Measurements from ENCODE around the gene MYO18B. TPM values are rescaled to one million over a fixed set of nuclear protein-coding genes. Genes with fewer than 3 reads are reported as not detected.

The MYO18B gene
- total RNA-seq, 1 donor from 2014 or later, result not detected

GRCh38 chr22:26053737-26054316 is 311.8 kb downstream of the MYO18B start:
- intact Hi-C loops (cut with DNase I), result no loop called here
- ATAC-seq (no peak), DNase-seq (no peak)
- H3K9me3 ChIP-seq, result no peaks in the 10 kb centered on the region
- H3K4me1 ChIP-seq, result no peaks in the 10 kb centered on the region
- TF ChIP-seq CTCF (IDR thresholded peaks at IDR 0.05), result no peak
- peaks cover 14% of the 10 kb centered on the region for H3K27me3 ChIP-seq (ENCODE audit: low read depth)
- no peaks in the 10 kb centered on the region for H3K36me3 ChIP-seq
- H3K4me3 ChIP-seq, result no peak overlapping the region
- no peak overlapping the region for H3K27ac ChIP-seq

- H3K4me3 ChIP-seq, result no peak overlapping the region
- H3K27me3 ChIP-seq (ENCODE audit: low read depth), result peaks cover 12% of the 10 kb centered on the region
- intact Hi-C loops (cut with DNase I), result no loop called here
- no peaks in the 10 kb centered on the region for H3K9me3 ChIP-seq
- no peak overlapping the region for H3K27ac ChIP-seq
- TF ChIP-seq CTCF (IDR thresholded peaks at IDR 0.05), result no peak
- no peaks in the 10 kb centered on the region for H3K36me3 ChIP-seq
- no peaks in the 10 kb centered on the region for H3K4me1 ChIP-seq
- DNase-seq (no peak), ATAC-seq (no peak)
Measured at GRCh38 chr22:26054841-26055605, 313.0 kb downstream of the MYO18B start.

- TF ChIP-seq CTCF (IDR thresholded peaks at IDR 0.05), result no peak
- Histone ChIP-seq H3K36me3 (no peaks in the 10 kb centered on the region), H3K4me1 (no peaks in the 10 kb centered on the region), H3K27ac (no peak overlapping the region), H3K9me3 (no peaks in the 10 kb centered on the region), H3K27me3 (ENCODE audit: low read depth) (peaks cover 13% of the 10 kb centered on the region), H3K4me3 (no peak overlapping the region)
- ATAC-seq, result no peak
- DNase-seq, result no peak
- intact Hi-C loops (cut with DNase I), result no loop called here
Measured at GRCh38 chr22:26055693-26056092, 313.7 kb downstream of the MYO18B start.

- peaks cover 10% of the 10 kb centered on the region for H3K27me3 ChIP-seq (ENCODE audit: low read depth)
Measured at GRCh38 chr22:26056455-26057200, 314.6 kb downstream of the MYO18B start.

More at GRCh38 chr22:26056455-26057200, 314.6 kb downstream of the MYO18B start:
- intact Hi-C loops (cut with DNase I), result no loop called here
- ATAC-seq (no peak), DNase-seq (no peak)
- H3K36me3 ChIP-seq, result no peaks in the 10 kb centered on the region
- H3K27ac ChIP-seq, result no peak overlapping the region
- no peak overlapping the region for H3K4me3 ChIP-seq
- TF ChIP-seq CTCF (IDR thresholded peaks at IDR 0.05), result no peak
- H3K9me3 ChIP-seq, result no peaks in the 10 kb centered on the region
- no peaks in the 10 kb centered on the region for H3K4me1 ChIP-seq

Data from lower lobe of right lung (tissue), 2 donors.